ENCODE results near the gene MBP.

- TF ChIP-seq CTCF (IDR thresholded peaks at IDR 0.05) (no peak), POLR2A (IDR thresholded peaks at IDR 0.05) (no peak)
Observed at GRCh38 chr18:76963936-76964335, 168.6 kb downstream of the MBP start.

All from lower leg skin (tissue), 3 donors.